GM21737 (cell line): ENCODE measurements around the gene NPHP4.

Experiments
- ATAC-seq: cut with Tn5 transposase; IDR thresholded peaks from one replicate; pipeline ENCODE4 v1.9.1; 2021; ENCODE audit warnings: mild to moderate bottlenecking, moderate library complexity; ENCODE audit not compliant: unreplicated experiment

Gene NPHP4

DNA sequence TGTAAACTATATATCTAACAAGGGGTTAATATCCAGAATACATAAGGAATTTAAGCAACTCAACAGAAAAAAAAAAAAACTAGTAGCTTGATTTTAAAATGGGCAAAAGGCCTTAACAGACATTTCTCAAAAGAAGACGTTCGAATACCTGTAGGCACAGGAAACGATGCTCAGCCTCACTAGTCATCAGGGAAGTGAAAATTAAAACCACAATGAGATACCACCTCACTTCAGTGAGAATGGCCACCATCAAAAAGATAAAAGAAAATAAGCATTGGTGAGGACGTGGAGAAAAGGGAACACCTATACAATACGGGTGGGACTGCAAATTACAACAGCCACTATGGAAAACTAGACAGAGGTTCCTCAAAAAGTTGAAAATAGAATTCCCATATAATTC, 37.3 kb downstream of the NPHP4 start:
- ATAC-seq: no peak

DNA sequence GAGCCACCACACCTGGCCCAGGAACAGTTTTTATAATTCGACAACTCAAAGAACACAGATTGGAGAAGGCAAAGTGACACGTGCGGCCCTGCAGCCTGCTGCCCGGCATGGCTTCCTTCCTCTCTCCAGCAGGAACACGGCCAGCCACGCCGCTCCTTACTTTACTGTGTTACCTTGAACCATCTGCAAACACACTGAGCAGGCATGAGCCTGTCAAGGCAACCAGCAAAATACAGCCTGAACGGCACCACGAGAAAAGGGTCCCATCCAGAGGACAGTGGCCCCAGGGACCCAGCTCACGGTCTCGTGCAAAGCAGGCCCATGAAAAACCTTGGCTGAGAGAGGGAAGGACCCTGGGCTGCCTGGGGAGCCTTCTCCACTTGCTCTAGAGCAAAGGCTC, 38.8 kb downstream of the NPHP4 start:
- no peak for ATAC-seq

DNA sequence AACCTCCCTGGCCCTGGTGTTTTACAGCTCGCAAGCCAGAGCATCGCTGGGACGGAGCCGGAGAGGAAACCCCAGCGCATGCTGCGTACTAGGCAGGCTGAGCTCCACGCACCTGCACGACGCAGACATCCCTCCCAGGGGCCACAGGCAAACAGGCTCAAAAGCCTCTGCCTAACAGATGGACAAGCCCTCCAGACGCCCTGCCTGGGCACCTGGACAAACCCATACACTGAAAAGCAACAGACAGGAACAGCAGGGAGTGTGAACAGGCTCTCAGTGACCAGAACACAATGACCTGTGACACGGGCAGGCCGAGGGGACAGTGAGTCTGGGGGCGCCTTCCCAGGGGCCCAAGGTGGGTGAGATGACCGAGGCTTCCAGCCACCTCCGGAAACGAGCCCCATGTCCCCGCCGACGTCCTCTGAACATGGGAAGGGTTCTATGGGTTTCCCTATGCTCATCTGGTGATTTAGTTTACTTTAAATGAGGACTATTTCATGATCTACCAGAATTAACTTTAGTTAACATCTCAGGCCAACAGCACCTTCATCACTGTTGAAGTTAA, 40.3 kb downstream of the NPHP4 start:
- ATAC-seq: no peak

DNA sequence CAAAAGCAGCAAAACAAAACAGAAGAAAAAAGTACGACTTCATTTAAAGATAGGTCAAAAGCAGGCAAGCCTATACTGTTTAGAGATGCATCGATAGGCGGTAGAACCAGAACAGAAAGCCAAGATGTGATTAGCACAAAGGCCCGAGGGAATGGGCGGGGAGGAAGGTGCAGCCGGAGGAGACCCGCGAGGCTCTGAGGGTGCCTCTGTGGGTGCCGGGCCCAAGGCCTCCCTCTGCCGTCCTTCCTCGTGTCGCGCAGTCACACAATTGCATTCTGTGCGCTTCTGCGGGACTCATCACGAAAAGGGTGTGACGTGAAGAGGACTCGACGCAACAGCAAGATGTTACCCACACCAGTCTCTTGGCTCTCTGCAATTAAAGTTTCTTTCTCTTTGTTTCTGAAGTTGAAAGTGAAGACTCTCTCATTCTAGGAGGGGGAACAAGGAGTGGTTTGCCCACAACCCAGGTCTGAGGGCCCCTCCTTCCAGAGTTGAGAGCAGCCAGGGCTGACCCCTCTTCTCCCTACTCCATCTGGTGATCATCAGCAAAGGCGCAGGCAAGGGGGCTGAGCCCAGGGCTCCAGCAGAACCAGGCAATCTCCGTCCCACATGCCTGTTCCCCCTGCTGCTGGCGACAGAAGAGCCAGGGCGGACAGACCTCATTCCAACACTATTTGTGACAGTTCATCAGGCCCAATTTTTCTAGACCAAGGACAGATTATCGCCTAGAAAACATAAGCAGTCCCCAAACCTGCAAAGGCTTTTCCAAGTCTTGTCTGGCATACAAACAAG, 41.0 kb downstream of the NPHP4 start:
- ATAC-seq: peak; percentile 55

DNA sequence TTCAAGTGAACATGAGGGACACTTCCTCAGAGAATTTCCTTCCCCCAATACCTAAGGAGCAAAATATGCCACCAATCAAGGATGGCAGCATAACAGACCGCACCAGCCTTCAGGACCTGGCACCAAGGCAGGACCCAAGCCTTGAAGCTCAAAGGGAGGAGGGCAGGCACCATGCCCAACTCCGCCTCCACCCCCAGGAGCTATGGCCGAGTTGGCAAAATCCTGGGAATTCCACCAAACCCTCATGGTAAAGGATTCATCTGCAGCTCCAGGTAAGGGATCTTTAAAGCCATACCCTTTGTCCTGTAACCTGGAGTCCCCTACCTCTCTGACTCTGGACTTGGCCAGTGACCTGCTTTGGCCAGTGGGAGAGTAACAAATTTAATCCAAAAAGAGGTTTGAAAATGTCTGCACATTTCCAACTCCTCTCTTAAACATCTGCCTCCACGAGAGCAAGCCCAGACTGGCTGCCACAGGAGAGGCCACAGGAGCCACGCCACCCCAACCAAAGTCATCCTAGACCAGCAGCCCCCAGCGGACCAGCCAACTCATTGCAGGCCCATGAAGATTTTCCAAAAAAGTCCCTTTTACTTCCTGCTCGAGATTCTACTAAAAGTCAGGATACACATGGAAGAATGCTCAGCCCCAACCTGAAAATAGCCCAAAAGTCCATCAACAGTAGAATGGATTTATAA, 41.9 kb downstream of the NPHP4 start:
- no peak for ATAC-seq

DNA sequence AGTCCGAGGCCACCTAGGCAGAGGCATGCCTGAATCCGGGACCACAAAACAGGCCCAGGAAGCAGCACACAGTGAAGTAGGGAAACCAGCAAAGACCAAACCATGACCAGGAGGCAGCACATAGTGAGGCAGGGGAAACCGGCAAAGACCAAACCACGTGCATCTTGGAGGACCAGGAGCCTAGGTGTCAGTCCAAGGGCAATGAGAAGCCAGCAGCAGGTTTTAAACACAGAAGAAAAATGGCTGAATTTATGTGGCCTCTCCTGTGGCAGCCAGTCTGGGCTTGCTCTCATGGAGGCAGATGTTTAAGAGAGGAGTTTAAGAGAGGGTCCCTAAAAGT, 42.5 kb downstream of the NPHP4 start:
- no peak for ATAC-seq

DNA sequence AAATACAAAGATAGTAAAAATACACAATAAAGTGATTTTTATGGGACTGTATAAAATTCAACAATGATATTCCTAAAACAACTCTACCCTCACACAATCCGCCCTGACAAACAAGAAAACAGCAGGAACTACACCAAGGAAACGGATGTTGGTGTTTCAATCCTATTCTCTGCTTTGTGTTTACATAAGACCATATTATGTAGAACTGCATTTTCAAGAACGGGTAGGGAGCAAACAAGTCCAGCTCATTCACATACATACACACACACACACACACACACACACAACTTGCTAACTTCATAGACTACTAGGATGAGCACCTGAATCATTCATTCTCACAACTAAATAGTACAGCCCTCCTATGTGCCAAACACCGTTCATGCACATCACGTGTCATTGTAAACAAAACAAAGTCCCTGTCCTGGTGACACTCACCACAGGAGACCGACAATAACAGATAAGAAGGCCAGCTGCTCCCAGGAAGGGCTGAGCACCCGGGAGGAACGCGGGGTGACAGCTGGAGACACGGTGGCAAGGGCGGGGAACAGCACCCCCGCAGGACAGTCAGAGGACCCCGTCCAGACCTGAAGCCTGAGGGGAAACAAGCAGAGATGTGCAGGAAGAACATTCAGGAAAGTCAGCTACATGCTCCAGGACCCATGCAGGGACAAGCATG, 43.0 kb downstream of the NPHP4 start:
- no peak for ATAC-seq

DNA sequence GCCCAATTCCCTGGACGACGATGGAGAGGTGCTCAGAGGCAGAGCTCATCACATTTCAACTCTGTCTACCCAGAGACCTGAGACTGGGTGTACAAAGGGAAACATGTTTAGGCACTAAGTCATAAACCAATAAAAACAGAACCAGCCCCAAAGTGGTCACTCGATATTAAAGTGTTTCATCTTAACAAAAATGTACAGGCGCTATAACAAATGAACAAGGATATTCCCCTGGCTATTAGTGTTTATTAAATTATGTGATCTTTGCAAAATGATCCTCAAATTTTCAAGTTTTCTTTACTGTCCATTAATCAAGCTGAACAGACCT, 43.6 kb downstream of the NPHP4 start:
- ATAC-seq: no peak

DNA sequence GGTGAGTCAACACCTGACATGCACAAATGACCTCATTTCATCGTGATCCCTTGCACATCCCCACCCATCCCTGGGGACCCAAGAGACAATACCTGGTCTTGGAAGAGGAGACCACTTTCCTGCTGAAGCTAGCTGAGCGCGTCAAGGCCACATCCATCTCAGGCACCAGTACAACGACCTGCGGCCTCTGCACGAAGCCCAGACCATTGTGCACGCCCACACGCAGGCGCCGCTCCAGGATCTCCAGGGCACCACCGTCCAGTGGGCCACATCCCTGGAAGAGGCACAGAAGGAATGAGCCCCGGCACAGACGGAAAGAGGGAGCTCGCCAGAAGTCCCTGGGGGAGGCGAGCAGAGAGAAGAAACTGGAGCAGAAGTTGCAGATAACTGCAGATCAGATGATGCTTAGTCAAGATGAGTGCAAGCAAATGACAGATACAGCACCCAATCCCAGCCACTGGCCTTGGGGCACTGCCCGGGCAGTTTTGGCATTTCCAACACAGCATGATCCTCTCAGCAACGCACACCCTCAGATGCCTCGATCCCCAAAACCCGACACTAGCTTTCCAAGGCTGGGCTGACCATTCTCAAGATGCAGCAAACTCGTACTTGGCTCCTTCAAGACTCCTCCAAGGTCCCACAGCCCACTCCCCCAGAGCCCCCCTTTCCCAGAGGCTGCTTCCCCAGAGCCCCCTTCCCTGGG, 44.1 kb downstream of the NPHP4 start:
- ATAC-seq: no peak

DNA sequence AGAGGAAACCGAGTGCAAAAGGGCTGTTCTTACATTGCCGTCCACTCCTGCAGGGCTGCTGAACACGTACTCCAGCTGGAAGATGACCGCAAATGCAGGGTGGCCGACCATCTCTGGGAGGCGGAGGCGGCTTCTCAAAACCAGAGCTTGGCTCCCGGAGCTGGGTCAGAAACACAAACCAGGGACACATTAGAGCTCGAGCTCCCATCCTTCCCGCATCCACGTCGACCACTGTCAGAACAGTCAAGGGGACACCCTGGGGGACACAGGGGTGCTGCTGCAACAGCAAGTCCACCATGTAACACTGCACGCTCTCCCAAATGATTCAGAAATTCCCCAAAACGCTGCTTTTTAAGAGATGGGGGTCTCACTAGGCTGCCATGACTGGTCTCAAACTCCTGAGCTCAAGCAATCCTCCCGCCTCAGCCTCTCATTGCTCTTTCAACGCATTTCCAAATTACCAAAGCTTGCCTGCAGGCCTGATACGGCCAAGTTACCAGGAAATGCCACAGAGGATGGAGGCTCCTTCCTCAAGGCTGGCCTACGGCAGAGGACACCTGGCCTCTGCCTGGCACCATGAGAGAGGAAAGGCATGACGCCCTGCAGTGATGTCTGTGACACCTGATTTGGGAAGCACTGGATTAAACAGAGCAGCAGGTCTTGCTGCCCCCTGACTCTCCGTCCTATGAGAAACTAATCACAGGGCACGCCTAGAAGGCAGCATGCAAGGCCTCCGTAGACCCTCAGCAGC, 45.0 kb downstream of the NPHP4 start:
- ATAC-seq: no peak

DNA sequence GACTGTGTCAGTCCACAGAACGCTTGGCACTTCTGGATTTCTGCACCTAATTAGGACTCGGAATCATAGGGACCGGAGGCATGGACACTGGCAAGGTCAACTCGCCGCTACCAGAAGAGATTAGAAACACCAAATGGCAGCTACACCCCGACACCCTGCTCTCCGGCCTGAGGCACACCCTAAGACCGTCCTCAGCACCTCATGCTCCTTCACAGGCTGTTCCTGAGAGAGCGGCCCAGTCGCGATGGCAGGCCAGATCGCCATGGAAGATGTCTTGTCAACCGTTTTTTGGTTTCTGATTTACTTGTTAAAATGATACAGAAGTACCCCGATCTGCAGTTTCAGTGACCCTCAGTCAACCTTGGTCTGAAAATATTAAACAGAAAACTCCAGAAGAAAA, 46.8 kb downstream of the NPHP4 start:
- ATAC-seq: no peak

DNA sequence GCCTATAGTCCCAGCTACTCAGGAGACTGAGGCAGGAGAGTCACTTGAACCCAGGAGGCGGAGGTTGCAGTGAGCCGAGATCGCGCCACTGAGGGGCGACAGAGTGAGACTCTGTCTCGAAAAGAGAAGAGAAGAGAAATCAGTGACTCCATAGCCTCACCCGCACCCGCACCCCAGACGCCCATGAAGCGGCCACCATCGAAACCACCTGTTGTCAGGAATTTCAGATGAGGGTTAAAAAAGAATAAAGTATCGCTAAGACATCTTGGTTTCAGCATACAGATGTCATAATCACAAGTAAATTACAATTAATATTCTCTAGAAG, 47.4 kb downstream of the NPHP4 start:
- ATAC-seq: no peak

DNA sequence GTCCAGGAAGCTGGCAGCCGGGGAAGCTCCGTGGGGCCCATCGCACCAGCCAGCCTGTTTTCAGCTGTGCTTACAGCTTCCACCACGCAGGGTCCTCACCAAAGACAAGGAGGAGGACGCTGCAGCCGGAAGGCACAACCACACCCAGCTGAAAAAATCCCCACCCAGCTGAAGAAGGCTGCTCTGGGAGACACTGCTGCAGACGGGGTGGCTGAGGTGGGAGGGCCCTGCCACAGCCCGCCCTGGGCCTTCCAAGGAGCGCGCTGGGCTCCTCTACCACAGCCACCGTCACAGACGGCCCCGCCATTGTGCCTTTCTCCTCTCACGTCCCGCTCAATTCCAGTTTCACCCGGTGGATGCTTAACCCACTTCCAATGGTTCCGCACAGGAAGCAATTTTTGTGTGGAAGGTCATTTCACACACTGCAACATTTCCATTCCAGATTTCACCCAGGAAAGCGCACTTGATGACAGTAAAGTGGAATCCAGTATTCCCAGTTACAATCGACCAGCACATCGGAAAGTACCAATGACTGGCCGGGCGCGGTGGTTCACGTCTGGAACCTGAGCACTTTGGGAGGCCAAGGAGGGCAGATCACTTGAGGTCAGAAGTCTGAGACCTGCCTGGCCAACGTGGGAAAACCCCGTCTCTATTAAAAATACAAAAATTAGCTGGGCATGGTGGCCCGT, 47.9 kb downstream of the NPHP4 start:
- ATAC-seq: no peak

DNA sequence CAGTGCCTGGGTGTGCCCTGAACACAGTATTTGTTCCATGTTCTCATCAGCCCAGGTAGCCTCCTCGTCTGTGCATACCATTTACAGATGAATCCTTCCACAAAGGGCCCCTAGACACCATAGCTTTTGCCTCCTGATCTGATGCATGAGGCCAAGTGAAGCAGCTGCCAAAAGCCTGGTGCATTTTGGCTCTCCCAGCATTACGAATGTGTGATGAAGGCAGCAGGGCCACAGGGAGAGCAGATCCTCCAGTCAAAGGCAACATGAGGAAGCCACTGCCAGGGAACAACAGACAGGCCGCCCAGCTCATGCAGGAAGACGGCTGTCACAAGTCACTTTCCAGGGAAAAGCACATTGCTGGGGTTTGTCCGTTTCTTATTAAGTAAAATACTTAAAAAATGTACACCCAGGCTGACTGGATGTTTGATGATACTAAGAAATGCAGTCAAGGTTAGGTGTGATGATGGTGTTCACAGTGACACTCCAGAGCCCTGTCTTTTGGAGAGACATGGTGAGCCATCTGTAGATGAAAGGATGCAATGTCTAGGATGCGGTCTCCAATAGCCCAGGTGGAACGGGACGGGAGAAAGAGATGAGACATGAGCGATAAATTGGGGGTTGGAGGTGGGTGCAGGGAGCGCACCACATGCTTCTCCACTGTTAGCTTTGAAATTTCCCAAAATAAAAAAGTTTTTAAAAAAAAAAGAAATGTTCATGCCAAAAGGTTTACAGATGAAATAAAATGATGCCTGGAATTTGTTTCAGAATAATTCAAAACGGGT, 48.7 kb downstream of the NPHP4 start:
- ATAC-seq: no peak

DNA sequence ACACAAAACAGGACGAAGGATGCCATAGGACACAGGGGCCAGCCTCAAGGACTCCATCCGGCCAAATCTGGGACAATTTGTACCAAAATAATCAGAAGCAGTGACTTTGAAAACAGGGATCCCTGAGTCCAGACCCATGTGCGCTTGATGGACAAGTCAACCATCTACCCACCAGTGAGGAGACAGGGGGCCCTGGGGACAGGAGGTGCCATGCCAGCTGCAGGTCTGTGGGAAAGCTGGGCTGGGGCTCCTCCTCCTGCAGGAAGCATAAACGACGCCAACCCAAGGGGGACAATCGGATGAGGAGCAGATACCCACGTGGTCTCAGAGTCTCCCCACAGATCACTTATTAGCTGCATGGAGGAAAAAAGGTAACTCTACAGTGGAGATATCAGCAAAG, 50.6 kb downstream of the NPHP4 start:
- ATAC-seq: no peak

DNA sequence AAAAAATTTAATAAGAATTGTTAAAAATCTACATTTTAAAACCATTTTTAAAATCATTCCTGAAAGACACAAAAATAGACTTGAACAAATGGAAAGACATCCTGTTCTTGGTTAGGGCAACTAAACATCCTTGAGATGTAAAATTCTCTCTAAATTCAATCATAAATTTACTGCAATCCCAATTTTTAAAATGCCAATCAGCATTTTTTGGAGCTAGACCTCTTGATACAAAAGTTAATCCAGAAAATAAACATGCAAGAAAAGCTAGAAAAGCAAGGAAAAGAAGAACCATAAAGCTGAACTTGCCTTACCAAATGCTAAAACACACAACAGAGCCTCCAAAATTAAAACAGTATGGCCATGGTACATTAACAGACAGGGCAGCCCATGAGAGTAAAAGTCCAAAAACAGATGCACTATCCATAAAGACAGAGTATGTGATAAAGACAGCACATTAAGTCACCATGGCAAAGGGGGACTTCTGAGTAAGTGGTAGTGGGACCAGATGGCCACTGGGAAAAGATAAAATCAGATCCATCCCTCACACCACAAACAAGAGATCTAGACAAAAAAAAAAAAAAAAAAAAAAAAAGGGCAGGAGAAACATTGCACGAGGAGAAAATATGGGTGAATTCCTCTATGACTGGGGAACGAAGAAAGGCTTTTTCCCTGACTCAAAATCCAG, 51.4 kb downstream of the NPHP4 start:
- ATAC-seq: no peak

DNA sequence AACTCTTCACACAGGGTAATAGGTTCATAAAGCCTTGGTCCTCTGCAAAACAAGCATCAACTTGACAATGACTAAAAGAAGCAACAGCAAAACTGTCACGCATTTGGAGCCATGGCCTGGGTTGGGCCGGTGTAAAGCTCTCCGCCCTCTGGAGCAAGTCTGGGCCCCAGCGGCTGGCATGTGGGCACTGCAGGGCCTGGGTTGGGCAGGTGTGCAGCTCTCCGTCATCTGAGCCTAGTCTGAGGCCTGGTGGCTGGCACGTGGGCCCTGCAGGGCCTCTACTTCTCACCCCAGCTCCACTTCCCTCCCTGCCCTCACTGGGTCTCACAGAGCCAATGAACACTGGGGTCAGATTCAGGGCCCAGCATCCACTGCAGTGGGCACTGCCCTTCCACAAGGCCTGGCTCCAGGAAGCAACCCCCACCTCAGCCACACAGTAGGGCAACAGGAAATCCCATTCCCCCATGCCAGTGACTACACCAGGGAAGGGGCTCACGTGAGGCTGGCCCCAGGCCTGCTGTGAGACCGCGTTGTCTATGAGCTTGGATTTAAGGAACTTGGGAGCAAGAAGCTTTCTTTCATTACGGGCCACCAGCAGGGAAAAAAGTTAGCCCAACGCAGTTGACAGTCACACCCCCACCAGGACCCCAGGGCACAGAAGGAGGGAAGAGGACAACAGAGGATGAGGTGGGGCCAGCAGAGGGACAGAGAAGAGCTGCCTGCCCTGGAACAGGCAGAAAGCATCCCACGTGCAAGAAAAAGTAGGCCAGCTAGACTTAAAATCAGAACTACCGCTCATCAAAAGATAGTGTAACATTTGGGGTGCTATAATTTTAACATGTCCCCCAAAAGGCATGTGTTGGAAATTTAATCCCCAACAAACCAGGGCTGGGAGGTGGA, 52.7 kb downstream of the NPHP4 start:
- no peak for ATAC-seq

DNA sequence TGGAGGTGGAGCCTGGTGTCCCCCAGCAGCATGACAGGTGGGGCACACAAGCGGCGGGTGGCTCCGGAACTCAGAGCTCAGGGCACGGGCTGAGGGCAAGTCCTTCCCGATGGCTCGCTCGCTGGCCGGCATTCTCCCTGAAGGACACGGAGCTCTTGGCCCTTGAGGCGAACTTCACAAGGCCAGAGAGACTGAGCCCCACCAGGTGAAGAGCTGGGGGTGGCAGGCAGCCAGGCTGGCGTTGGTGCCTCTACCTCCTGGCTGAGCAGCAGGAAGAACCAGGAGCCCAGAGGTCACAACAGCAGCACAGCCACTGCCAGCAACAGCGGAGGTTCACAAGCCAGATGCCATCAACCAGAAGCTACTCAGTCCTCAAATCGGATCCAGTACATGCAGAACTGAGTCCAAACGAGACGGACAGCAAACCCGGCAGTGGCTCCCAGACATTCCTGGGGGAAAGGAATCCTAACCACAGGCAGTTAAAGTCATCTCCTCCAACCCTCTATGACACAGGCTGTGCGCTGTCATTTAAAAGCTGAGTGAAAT, 54.1 kb downstream of the NPHP4 start:
- no peak for ATAC-seq
